Measurements from ENCODE around the gene MBP.

MBP gene

GRCh38 chr18:77079088-77079487, 53.5 kb downstream of the MBP start:
- no peak for DNase-seq

- no peak for DNase-seq
Measured at GRCh38 chr18:77078690-77079070, 53.9 kb downstream of the MBP start.

DNA sequence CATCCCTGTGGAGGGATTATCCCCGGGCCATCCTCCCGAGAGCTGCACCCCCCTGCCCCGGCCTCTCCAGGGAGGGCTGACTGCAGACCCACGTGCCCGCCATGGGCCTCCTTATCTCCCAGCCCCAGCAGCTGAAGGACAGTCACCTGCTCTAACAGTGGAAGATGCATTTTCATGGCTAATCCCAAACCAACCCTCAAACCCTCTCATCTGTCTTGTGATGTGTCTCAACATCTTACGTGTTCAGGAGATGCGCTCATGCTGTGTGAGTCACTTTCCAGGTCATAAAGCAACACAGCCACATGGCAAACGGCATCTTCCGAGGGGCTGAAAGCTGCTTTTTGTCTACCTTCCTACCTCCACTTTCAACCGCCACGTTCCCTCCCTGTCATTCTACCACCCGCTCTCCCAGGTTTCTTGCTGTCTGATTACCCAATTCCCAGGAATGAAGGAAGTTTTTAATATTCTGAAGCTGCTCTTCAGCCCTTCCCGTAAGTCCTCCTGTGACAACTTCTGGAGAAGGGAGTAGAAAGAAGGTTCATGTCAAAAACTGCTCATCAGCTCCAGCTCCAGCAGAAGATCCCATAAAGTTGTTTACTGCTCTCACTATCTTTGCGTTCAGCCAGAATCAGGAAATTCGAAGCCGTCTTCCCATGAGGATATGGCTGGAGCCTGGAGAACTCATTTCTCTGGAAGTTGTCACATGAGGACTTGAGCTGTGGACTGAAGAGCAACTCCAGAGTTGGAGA, 54.5 kb downstream of the MBP start:
- no peak for DNase-seq

DNA sequence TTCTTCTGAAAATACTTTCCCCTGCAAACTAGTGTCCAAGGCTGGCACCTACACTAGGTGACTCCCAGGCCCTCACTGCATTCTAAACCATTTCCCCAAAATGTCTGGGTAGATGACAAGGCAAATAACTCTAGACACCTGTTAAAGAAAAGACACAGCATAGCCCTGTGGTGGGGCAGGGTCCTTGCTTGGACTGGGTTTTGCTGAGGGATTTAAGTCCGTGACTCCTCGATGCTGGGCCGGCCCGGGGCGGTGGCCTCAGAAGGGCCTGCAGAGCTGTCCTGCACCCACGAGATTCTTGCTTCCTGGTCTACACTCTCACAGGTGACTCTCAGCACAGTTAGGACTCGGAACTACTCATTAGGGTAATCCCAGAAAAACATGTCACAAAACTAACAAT, 55.2 kb downstream of the MBP start:
- DNase-seq, result no peak

- no peak for DNase-seq
Measured at GRCh38 chr18:77076111-77076510, 56.5 kb downstream of the MBP start.

- DNase-seq, result no peak
Measured at GRCh38 chr18:77074431-77074830, 58.2 kb downstream of the MBP start.

DNA sequence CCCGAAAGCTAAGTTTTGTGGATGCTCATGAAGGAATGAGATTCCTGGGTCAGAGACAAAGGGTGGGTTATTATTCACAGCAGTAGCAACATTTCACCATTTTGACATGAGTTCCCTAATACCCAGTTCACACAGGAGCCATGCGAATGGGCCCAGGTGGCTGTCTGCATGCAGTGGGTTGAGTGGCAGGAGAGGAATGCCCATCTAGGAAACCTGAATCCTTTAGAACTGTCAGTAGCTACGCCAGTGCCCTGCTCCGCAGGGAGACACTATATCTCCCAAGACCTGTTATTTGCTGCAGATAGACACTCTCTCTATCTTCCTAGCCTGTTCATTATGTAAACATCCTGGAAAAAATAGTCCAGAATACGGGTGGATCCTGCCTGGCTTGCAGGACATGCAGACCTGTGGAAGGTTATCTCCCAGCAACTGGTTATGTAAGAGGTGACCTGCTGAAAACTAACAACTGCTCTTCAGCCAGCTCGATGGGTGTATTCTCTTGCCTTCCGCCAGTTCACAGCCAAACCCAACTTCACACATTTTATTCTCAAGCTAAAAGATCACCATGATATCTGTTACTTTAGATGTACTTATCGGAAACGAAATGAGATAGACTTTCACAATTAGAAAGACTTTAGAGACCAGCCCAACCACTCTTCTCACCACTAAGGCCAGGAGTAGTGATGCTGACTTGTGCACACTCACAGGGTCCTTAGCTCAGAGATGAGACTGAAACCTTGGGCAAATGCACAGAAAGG, 59.1 kb downstream of the MBP start:
- DNase-seq, result peak; percentile 63

DNA sequence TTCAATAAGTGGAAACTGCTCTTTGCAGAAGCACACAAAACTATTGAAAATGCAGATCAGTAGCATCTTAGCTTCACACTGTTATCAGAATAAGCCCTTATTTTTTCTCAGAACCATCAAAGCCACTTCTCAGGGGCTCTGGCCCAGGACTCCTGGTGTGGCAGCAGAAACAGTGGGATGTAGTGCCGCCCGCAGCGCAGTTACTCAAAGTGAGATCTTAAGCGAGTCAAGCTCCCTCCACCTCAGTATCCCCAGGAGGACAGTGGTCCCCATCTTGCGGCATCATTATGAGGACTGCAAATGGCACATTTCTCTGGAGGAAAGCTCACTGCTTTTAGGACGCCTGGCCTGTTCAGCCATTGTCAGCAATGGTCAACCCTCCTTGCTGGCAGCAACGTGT, 60.0 kb downstream of the MBP start:
- DNase-seq, result no peak

DNA sequence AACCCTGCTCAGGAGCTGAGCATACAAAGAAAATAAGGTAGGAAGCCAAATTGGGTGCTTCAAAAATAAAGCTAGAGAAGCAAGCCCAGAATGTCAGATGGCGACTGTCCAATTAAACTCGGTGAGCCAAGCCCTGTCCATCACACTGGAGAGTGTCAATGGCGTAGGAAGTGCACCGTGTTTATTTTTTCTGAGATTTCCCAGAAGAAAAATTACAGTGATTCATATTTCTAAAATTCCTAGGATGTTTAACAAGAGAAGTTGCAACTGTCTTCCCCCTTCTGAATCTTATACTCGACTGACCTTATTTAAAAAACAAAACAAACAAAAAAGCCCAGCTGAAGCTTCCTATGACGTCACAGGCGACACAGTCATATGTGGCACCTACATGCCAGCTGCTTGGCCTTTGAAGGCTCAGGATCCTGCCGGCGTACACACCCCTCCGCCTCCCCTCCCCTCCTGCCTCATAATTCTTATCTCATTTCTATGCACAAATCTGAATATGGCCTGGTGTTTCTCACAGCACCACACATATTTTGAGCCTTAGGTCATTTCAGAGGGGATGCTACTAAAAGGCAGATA, 60.8 kb downstream of the MBP start:
- peak; percentile 82 for DNase-seq

DNA sequence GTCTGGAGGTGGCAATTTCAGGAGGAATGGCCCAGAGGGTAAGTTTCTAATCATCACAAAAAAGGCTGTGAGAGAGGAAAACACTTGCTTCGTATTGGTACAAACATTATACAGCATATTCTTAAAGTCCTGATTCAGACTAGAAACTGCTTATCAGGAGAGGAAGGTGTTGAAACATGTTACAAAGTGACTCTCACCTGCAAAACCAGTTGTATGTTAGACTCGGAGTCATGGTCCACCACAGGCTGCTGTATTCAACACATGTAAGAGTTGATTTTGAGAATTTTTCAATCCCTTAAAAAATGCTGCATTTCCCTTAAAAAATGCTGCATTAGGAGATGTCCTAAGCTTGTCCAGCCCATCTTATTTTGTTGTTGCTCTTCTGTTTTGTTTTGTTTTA, 61.5 kb downstream of the MBP start:
- no peak for DNase-seq

- no peak for DNase-seq
Measured at GRCh38 chr18:77070627-77071026, 62.0 kb downstream of the MBP start.

- DNase-seq, result peak; percentile 75
Measured at GRCh38 chr18:77069931-77070330, 62.7 kb downstream of the MBP start.

DNA sequence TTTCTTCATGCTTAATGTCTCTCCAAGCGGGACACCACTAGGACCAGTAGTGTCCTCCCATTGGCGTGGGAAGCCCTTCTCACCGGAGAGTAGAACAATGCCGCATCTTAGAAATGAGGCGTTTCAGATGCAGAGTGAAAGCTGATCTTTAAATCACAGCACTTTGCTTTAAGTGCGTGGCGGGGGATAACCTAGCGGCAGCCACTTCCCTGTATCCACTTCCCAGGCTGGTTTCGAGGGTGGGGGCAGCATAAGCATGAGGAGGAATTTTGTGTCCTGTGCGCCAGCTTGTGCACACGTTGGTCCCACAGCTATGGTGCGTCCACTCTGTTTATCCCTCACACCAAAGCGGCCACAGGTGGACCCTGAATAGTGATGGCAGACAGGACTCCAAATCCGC, 63.1 kb downstream of the MBP start:
- DNase-seq, result no peak

- DNase-seq, result peak; percentile 73
Measured at GRCh38 chr18:77068321-77069312, 64.0 kb downstream of the MBP start.

DNA sequence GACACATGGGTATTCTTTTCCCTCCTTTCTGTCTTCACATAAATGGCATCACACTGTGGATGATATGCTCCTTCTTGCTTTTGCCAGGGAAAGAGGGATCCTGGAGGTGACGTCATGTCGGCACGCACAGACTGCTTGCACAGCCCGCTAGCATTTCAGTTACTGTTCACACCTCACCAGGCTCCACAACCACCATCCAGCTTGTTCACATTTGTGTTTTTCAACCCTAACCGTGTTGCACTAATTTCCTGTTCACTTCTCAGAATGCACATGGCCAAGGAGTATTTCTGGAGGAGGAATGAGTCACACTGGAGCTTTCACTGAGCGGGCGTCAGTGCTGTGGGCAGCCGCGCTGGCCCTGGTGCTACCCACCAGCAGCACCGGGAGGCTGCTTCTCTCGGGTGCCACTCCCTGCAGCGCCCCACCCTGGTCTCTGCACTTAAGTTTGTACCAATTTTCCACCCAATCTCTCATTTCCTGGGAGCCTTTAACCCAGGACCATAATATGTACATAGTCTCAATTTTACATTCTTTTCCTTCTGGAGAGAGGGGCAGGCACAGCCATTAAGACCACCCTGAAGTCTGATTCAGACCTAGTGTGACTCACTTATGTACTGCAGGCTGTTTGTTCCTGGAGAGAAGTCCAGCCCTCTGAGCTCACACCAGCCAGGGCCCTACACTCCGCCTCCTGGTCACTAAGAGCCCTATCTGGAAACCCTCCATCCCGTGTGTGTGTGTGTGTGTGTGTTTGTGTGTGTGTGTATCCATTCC, 65.1 kb downstream of the MBP start:
- DNase-seq, result peak; percentile 81

DNA sequence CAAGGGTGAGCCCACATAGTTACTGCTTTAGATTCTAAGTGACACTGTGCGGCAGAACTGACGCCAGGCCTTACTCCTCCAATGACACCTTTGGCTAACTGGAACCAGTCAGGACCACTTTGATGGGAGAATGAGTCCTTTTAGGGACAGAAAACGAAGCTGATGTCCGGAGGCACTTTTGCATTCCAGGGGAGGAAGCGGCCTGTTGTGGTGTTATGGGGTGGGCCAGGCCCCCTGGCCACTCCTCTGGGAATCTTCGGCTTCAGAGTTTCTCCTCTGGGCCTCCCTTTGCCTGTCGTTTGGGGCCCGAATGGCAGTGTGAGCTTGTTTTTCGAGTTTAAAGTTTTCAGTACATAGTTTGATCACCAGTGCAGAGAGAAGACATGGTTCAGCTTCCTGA, 65.9 kb downstream of the MBP start:
- no peak for DNase-seq

DNA sequence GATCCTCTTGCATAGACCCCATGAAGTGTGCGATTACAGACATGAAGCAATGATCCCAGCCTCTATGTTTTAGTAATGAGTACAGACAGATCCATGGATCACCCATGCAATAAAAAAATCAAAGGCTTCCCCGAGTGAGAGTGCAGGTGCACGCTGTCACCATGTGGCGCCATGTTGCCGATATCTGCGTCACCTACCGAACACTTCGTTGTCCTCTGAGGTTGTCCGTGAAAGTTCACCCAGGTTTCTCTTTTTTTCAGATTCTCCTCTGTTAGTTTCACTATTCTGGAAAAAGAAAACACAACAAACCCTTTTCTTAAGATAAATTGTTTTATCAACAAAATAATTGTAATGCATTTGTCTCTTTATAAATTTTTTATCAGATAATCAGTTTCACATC, 66.5 kb downstream of the MBP start:
- DNase-seq, result no peak

DNA sequence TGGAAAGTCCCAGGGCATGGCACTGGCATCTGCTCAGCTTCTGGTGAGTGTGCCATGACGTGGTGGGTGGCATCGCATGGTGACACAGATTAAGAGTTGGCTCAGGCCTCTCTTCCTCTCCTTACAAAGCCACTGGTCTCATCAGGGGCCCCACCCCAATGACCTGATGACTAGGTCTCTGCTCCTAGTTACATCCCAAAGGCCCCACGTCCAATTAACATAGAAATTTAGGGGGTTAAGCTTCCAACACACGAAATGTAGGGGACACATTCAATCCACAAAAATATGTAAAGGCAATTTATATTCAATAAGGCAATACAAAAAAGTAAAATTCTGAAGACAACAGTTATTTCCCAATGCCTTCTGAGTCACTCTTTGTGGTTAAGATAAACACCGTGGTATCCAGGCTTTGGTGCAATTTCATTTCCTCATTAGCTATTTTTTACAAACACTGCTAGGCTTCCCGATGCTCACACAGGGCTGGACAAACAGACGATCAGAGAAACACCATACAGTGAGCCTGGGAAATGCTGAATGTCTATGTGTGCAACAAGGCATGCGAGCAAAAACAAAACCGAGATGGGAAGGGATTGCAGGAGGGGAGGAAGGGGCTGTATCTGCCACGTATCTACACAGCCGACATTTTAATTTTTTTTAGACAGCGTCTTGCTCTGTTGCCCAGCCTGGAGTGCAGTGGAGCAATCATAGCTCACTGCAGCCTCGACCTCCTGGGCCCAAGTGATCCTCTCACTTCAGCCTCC, 67.2 kb downstream of the MBP start:
- DNase-seq, result peak; percentile 59

GRCh38 chr18:77063260-77063659, 69.3 kb downstream of the MBP start:
- peak; percentile 82 for DNase-seq

DNA sequence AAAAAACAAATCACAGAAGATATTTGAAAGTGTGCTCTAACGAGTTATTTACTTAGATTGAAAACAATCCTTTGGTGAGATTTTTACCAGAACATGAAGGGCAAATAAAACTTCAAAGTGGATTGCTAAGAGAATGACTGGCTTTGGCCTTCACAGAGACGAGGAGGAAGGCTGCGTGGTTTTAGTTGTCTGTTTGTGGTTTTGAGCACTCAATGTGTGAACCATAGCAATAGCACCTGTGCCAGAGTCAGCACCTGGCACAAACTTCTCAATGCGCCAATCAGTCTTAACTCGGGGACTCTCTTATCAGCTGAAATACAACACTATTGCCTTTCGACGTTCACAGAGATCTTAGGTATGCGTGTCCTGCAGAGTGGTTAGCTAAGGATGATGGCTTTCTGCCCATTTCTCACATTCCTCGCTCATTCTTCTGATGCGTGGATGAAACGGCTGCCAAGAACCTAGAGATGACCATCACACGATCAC, 70.0 kb downstream of the MBP start:
- DNase-seq, result peak; percentile 86

GRCh38 chr18:77061946-77062517, 70.6 kb downstream of the MBP start:
- DNase-seq, result peak; percentile 58
